ENCODE measurements around the gene PLPP3.

DNA sequence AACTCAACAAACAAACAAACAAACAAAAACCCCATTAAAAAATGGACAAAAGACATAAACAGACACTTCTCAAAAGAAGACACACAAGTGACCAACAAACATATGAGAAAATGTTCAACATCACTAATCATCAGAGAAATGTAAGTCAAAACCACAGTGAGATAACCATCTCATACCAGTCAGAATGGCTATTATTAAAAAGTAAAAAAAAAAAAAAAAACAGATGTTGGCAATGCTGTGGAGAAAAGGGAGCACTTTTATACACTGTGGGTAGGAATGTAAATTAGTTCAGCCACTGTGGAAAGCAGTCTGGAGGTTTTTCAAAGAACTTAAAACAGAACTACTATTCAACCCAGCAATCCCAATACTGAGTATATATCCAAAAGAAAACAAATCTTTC is 94.7 kb downstream of the PLPP3 start:
- TF ChIP-seq, protein P1, sequence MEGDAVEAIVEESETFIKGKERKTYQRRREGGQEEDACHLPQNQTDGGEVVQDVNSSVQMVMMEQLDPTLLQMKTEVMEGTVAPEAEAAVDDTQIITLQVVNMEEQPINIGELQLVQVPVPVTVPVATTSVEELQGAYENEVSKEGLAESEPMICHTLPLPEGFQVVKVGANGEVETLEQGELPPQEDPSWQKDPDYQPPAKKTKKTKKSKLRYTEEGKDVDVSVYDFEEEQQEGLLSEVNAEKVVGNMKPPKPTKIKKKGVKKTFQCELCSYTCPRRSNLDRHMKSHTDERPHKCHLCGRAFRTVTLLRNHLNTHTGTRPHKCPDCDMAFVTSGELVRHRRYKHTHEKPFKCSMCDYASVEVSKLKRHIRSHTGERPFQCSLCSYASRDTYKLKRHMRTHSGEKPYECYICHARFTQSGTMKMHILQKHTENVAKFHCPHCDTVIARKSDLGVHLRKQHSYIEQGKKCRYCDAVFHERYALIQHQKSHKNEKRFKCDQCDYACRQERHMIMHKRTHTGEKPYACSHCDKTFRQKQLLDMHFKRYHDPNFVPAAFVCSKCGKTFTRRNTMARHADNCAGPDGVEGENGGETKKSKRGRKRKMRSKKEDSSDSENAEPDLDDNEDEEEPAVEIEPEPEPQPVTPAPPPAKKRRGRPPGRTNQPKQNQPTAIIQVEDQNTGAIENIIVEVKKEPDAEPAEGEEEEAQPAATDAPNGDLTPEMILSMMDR (IDR thresholded peaks at IDR 0.05): no peak
- no peak for TF ChIP-seq POLR2A (IDR thresholded peaks at IDR 0.05)

Measured in esophagus squamous epithelium (tissue), 4 donors.